A549 treated with DMSO at 1 μM for 4 hours (cell line): Measurements from ENCODE around the gene ZNF534. TPM values are rescaled to one million over a fixed set of nuclear protein-coding genes. Genes with fewer than 3 reads are reported as not detected.

Source experiments
- total RNA-seq: library from RNA; stranded (reverse); fragments of 200-300 nt; extraction: Qiagen RNA extraction; gene quantifications from 5 replicates; pipeline ENCODE4 v1.2.3, GENCODE V29; 2022; ENCODE audit warnings: low read depth

ZNF534 gene
- total RNA-seq, result not detected in 5 replicates

DNA sequence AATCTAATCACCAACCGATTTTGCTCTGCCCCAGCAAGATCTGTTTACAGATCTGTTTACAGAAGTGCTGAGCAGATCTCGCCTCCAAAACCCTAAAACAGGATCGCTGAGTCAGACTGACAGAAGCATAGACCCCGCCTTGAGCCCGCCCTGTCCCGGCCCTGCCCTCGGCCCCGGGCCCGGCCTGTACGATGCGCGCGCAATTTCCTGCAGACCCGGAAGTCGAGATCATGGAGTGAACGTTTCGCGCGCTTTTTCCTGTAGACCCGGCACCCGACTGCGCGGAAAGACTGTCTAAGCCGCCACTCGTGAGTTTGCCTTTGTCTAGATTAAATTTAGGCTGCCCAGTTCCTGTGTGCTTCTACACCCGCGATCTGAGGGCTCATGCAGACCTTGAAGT, at the start of gene ZNF534:
Gene ZNF534 (plus strand): TSS at position 212 of the 400 bp plus-strand sequence. CDS start 2,327 bp downstream, outside the sequence.

DNA sequence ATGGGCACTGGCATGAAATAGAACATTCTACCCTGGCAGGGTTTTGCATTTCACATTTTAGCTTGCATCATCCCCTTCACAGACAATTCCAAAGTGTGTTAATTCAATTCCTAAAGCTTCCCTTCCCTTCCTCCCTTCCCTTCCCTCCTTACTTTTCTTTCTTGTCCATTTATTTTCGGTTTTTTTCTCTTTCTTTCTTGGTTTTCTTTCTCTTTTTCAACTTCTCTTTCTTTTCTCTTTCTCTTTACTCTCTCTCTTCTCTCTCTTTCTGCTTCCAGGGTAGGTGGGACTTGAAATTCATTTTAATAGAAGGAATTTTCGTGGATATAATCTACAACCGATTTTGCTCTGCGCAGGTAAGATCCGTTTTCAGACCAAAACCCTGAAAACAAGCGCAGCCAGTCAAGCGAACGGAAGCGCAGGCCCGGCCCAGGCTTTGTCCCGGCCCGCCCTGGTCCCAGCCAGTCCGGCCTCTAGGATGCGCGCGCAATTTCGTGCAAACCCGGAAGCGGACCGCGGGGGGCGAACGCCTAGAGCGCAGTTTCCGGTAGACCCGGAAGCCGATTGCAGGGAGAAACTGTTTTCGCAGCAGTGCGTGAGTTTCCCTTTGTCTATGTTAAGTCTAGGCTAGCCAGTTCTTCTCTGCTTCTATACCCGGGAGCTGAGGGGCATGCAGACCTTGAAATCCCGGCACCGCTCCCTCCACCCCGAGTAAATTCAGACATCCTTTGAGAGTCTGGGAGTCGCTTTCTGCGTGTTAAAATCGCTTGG, 31.5 kb upstream of the ZNF534 start, which contains the start of gene ZNF528:
Gene ZNF528 (plus strand): TSS at position 540 of the 771 bp plus-strand sequence. CDS start 4,165 bp downstream, outside the sequence.

DNA sequence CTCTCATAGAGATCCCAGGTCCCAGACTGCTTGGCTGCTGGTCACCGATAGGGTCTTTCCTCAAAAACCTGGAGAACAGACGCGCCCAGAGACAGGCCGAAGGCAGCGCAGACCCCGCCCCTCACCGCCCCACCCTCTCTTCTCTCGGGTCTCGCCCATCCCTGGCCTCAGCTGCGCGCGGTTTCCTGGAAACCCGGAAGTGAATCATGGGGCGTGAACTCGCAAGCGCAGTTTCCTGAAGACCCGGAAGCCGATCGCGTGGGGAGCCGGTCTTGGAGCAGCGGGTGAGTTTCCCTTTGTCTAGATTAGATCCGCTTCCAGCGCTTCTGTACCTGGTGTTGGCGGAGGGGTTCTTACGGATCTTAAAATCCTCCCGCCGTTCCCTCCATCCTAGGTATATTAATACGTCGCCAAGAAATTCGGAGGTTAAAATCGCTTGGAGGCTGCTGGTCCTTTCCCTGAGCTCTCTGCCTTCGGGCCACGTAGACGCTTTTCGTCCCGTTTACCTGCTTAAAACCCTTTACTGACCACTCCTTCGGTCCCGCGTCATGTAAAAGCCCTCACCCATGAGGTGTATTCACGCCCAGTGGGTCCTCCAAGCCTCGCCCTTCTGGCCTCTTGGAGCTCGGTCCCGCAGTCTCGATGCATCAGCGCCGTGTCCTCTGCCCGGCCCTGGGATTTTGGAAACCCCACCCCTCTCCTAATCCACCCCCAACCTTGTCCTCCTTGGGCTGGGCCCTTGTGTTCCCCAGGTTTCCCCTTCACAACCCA, 24.6 kb downstream of the ZNF534 start, which contains the start of gene ZNF578:
Gene ZNF578 (plus strand): TSS at position 230 of the 771 bp plus-strand sequence. CDS start 48,293 bp downstream, outside the sequence.

Other genes with a start within 250 kb of the ZNF534 start
- gene PPP2R1A, start 239.1 kb upstream of the ZNF534 start, total RNA-seq, result 209 to 320 TPM (median 294 TPM) in 5 replicates
- gene ZNF766, start 159.6 kb upstream of the ZNF534 start, total RNA-seq, result 7.5 to 11.2 TPM (median 11.2 TPM) in 5 replicates
- 7.0 to 22.4 TPM (median 16.8 TPM) in 5 replicates for gene ZNF480, start 132.0 kb upstream of the ZNF534 start, total RNA-seq
- gene ZNF610, start 92.9 kb upstream of the ZNF534 start, total RNA-seq, result not detected in 5 replicates
- gene ZNF880, start 59.2 kb upstream of the ZNF534 start, total RNA-seq, result 0.36 to 1.5 TPM (median 1.0 TPM) in 5 replicates
- 0.08 to 0.62 TPM (median 0.54 TPM) in 3 of 5 replicates, not detected in the others for gene ZNF528, start 31.3 kb upstream of the ZNF534 start, total RNA-seq
- gene ZNF578, start 24.4 kb downstream of the ZNF534 start, total RNA-seq, result not detected in 5 replicates
- gene ZNF808, start 98.5 kb downstream of the ZNF534 start, total RNA-seq, result 0.03 to 0.34 TPM (median 0.16 TPM) in 5 replicates
- 0.07 to 0.22 TPM (median 0.11 TPM) in 5 replicates for gene ZNF701, start 141.1 kb downstream of the ZNF534 start, total RNA-seq
- gene ZNF83, start 209.2 kb downstream of the ZNF534 start, total RNA-seq, result 0.06 to 0.27 TPM (median 0.09 TPM) in 5 replicates